Muscle of leg (tissue), 11 donors: Measurements from ENCODE around the gene SLX4IP. TPM values are rescaled to one million over a fixed set of nuclear protein-coding genes. Genes with fewer than 3 reads are reported as not detected.
A peak's percentile ranks its signal among the peaks of the same experiment; 100 is the strongest.

Experiments
- DNase-seq: peaks from one replicate; pipeline ENCODE4 v3.0.0; 2013
- H3K27ac ChIP-seq: one replicate; pipeline ENCODE4 v1.5.1; 2013; ENCODE audit warnings: mild to moderate bottlenecking, low read length, control low read depth
- H3K27me3 ChIP-seq: one replicate; pipeline ENCODE4 v1.6.1; 2013; ENCODE audit warnings: low read length; ENCODE audit not compliant: control insufficient read depth, insufficient read depth
- H3K36me3 ChIP-seq: one replicate; pipeline ENCODE4 v1.6.1; 2013; ENCODE audit warnings: low read length; ENCODE audit not compliant: control insufficient read depth, insufficient read depth
- H3K4me1 ChIP-seq: one replicate; pipeline ENCODE4 v1.6.1; 2013; ENCODE audit warnings: low read length; ENCODE audit not compliant: control insufficient read depth, insufficient read depth
- H3K4me3 ChIP-seq: one replicate; pipeline ENCODE4 v1.5.1; 2013; ENCODE audit warnings: low read length, control low read depth
- H3K9me3 ChIP-seq: replicated peaks from 2 replicates; pipeline ENCODE4 v1.6.1; 2013; ENCODE audit warnings: low read depth, low read length; ENCODE audit not compliant: control insufficient read depth
- WGBS: methylation state at CpG from one replicate; pipeline ENCODE4 v1.1.5; 2013; ENCODE audit warnings: missing lambda C conversion rate; ENCODE audit not compliant: insufficient coverage; 5-methylcytosine and 5-hydroxymethylcytosine counted together
- polyA plus RNA-seq, 8 donors: library from polyadenylated mRNA; unstranded; fragments of 120-200 nt; gene quantifications; one replicate each; pipeline versions ENCODE4 v1.2.1 to v1.2.3, GENCODE V29; 2013; ENCODE audit warnings: inconsistent platforms in 1 of 8, low replicate concordance in 1 of 8; ENCODE audit not compliant: insufficient read length in 8 of 8, insufficient read depth in 1 of 8
- total RNA-seq: library from RNA; stranded (reverse); fragments of 120-200 nt; gene quantifications from one replicate; pipeline ENCODE4 v1.2.4, GENCODE V29; 2013

SLX4IP gene
- total and polyA plus RNA-seq, 9 donors = 3.3 to 5.0 (median 4.4) TPM

DNA sequence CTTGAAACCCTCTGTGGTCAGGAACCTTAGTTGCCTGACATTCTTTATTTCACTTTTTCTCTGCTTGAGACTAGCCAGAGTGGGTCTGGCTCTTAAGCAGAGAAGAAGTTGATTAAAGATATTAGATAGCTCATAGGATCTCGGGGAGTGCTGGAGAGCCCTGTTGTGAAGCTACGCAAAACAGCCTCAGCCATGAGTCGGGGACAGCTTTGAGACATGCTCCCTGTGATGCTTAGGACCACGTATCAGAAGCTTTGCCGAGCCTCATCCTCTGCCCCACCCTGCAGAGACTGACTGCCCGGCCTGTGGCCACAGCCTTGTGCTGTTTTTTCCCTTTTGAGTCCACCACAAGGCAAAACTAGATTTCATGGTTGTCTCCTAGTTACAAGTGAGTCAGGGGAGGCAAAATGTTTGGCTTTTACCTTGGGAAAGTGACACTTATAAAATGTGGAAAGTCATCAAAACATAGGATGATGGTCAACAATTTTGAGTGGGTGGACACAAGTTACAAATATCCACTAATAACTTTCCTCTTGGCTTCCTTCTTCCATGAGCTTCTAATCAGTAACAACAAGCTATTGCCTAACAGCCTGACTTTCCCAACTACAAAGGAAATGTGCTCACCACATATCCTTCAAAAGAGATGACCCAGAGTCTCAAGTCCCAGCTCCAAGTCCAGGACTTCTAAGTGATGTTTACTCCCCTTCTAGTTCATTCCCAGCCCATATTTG, 130.3 kb downstream of the SLX4IP start:
- H3K27me3 ChIP-seq = no peaks in the 10 kb centered on the region
- 78% methylated on average over 5 of the region's 6 CpGs for WGBS
- no peak overlapping the region for H3K4me3 ChIP-seq
- no peak overlapping the region for H3K27ac ChIP-seq
- no peak for DNase-seq
- no peaks in the 10 kb centered on the region for H3K9me3 ChIP-seq
- H3K36me3 ChIP-seq = peaks cover 2% of the 10 kb centered on the region
- H3K4me1 ChIP-seq = no peaks in the 10 kb centered on the region

- DNase-seq = no peak
- no peaks in the 10 kb centered on the region for H3K9me3 ChIP-seq
- H3K4me1 ChIP-seq = no peaks in the 10 kb centered on the region
- no peak overlapping the region for H3K27ac ChIP-seq
- H3K27me3 ChIP-seq = no peaks in the 10 kb centered on the region
- peaks cover 2% of the 10 kb centered on the region for H3K36me3 ChIP-seq
- H3K4me3 ChIP-seq = no peak overlapping the region
- 93% methylated on average over 5 of the region's 8 CpGs for WGBS
Measured at GRCh38 chr20:10565922-10566897, 131.1 kb downstream of the SLX4IP start.

DNA sequence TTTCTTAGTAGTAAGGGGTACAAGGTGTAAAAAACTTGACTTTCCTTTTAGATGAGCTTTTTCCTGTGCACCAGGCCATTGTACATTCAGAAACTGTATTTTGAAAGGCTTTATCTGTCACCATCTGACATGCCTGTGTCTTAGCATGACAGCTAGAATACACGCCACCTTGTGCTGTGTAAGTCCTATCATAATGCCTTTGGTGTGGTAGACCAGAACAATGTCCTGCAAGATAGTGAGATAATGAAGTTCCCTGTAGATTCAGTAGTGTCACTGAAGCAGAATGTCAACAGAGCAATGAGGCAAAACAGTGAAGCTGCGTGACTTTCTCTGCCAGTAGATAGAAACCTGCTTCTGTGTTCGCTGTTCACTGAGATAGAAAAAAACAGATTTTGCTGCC, 132.9 kb downstream of the SLX4IP start:
- H3K27ac ChIP-seq = no peak overlapping the region
- 100% methylated on average over 2 of the region's 3 CpGs for WGBS
- no peaks in the 10 kb centered on the region for H3K4me1 ChIP-seq
- no peaks in the 10 kb centered on the region for H3K27me3 ChIP-seq
- H3K36me3 ChIP-seq = peaks cover 2% of the 10 kb centered on the region
- H3K4me3 ChIP-seq = no peak overlapping the region
- no peaks in the 10 kb centered on the region for H3K9me3 ChIP-seq
- DNase-seq = no peak

GRCh38 chr20:10571313-10571815, 136.3 kb downstream of the SLX4IP start:
- Histone ChIP-seq H3K4me1 (no peaks in the 10 kb centered on the region), H3K36me3 (peaks cover 2% of the 10 kb centered on the region), H3K4me3 (no peak overlapping the region), H3K27ac (no peak overlapping the region), H3K9me3 (no peaks in the 10 kb centered on the region), H3K27me3 (no peaks in the 10 kb centered on the region)
- no peak for DNase-seq
- WGBS = no CpG with 5 or more reads among the region's 1 CpG

DNA sequence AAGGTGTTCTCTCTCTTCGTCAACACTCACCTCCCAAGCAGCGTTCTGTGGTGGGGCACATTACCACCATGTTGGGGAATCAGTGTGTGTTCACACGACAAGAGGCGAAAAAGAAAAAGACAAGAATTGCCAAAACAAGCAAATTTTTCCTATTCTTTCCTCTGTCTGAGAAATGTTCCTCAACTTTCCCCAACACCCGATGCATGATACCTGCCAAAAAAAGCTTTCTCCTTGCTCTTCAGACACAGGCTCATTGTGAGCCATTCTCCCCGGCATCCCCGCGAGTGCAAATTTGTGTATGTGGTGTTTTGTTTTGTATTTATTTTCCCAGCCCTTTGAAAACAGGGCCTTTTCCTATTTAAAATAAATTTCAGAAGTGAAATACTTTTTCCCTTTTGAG, 137.7 kb downstream of the SLX4IP start:
- no peak overlapping the region for H3K27ac ChIP-seq
- no peaks in the 10 kb centered on the region for H3K36me3 ChIP-seq
- peak; percentile 17 for DNase-seq
- H3K9me3 ChIP-seq = no peaks in the 10 kb centered on the region
- H3K27me3 ChIP-seq = no peaks in the 10 kb centered on the region
- no peaks in the 10 kb centered on the region for H3K4me1 ChIP-seq
- no peak overlapping the region for H3K4me3 ChIP-seq
- WGBS = 88% methylated on average over 4 of the region's 8 CpGs

DNA sequence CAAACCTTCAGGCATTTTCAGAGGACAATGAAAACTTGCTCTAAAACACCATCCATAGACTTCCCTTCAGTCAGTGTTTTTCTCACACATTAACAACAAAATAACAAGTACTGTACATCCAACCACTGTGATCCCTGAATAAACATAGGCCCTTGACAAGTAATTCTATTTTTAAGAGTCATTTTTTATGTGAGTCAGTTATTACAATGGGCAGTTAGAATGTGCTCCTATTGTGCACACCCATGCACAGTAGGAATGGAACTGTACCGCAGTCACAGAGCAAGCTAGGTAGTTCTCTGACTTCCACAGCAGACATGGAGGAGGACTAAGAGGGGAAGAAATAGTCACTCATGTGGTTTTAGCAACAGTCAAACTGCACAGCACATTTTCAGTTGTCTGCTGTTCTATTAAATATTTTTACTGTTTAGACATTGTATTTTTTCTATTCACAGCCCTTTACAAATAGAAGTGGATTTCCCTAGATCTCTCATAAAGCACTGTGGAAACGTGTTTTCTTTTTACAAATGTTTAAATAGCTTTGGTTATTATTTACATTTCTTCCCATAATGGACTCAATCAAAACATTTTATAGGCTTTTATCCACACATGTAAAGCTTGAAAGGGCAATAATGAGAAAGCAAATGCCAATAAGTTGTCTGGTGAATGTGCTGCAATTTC, 138.3 kb downstream of the SLX4IP start:
- no peak for DNase-seq
- WGBS = 100% methylated on average over 1 of the region's 2 CpGs
- Histone ChIP-seq H3K36me3 (no peaks in the 10 kb centered on the region), H3K9me3 (no peaks in the 10 kb centered on the region), H3K27me3 (no peaks in the 10 kb centered on the region), H3K4me1 (no peaks in the 10 kb centered on the region), H3K27ac (no peak overlapping the region), H3K4me3 (no peak overlapping the region)

DNA sequence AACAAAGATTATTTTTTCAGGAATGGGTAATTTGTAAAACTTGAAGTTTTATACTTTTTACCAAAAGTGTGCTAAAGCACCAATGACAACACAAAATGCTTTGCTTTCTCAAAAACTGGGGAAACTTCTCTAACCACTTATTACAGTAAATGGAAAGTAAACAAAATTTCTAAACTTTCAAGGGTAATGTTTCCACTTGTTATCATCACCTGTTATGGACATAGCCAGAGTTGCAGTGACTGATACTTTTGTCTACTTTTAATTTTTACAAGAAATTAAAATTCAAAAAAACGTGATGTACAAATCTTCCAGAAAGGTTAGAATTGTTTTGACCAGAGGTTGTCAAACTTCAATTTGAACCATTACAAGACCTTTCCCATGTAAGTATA, 138.8 kb downstream of the SLX4IP start:
- no peak for DNase-seq
- no CpG with 5 or more reads among the region's 1 CpG for WGBS
- no peak overlapping the region for H3K4me3 ChIP-seq
- H3K27ac ChIP-seq = no peak overlapping the region
- H3K4me1 ChIP-seq = no peaks in the 10 kb centered on the region
- H3K36me3 ChIP-seq = no peaks in the 10 kb centered on the region
- no peaks in the 10 kb centered on the region for H3K27me3 ChIP-seq
- no peaks in the 10 kb centered on the region for H3K9me3 ChIP-seq

GRCh38 chr20:10576411-10577090, 141.4 kb downstream of the SLX4IP start:
- WGBS = no CpG with 5 or more reads among the region's 3 CpGs

GRCh38 chr20:10577648-10578047, 142.5 kb downstream of the SLX4IP start:
- no CpG with 5 or more reads among the region's 3 CpGs for WGBS

More at GRCh38 chr20:10576411-10577090, 141.4 kb downstream of the SLX4IP start:
- no peaks in the 10 kb centered on the region for H3K36me3 ChIP-seq
- H3K27ac ChIP-seq = peak overlapping the region; percentile 49
- H3K4me1 ChIP-seq = peaks cover under 1% of the 10 kb centered on the region
- no peaks in the 10 kb centered on the region for H3K9me3 ChIP-seq
- H3K4me3 ChIP-seq = no peak overlapping the region
- peak; percentile 71 for DNase-seq
- no peaks in the 10 kb centered on the region for H3K27me3 ChIP-seq

More at GRCh38 chr20:10577648-10578047, 142.5 kb downstream of the SLX4IP start:
- Histone ChIP-seq H3K9me3 (no peaks in the 10 kb centered on the region), H3K4me1 (peaks cover 7% of the 10 kb centered on the region), H3K27me3 (no peaks in the 10 kb centered on the region), H3K4me3 (no peak overlapping the region), H3K27ac (no peak overlapping the region), H3K36me3 (no peaks in the 10 kb centered on the region)
- DNase-seq = no peak
